Measurements from ENCODE around the gene UBE2E2.

Gene UBE2E2

GRCh38 chr3:23421811-23422516, 218.8 kb downstream of the UBE2E2 start:
- no peak for TF ChIP-seq CTCF (conservative IDR thresholded peaks at IDR 0.05; ENCODE audit: low read depth, low read length)
- DNase-seq (ENCODE audit: low read depth): no peak
- no peak overlapping the region for H3K4me3 ChIP-seq (ENCODE audit: low read depth, low read length)

- no peak overlapping the region for H3K4me3 ChIP-seq (ENCODE audit: low read depth, low read length)
- TF ChIP-seq CTCF (conservative IDR thresholded peaks at IDR 0.05; ENCODE audit: low read depth, low read length): no peak
Measured at GRCh38 chr3:23422517-23422851, 219.4 kb downstream of the UBE2E2 start.

GRCh38 chr3:23425410-23425809, 222.3 kb downstream of the UBE2E2 start:
- no peak for DNase-seq (ENCODE audit: low read depth)
- H3K4me3 ChIP-seq (ENCODE audit: low read depth, low read length): no peak overlapping the region
- TF ChIP-seq CTCF (conservative IDR thresholded peaks at IDR 0.05; ENCODE audit: low read depth, low read length): no peak

More at GRCh38 chr3:23422517-23422851, 219.4 kb downstream of the UBE2E2 start:
- DNase-seq (ENCODE audit: low read depth): no peak

GRCh38 chr3:23430781-23431398, 227.8 kb downstream of the UBE2E2 start:
- TF ChIP-seq CTCF (conservative IDR thresholded peaks at IDR 0.05; ENCODE audit: low read depth, low read length): no peak
- no peak overlapping the region for H3K4me3 ChIP-seq (ENCODE audit: low read depth, low read length)
- no peak for DNase-seq (ENCODE audit: low read depth)

- TF ChIP-seq CTCF (conservative IDR thresholded peaks at IDR 0.05; ENCODE audit: low read depth, low read length): no peak
- no peak overlapping the region for H3K4me3 ChIP-seq (ENCODE audit: low read depth, low read length)
- no peak for DNase-seq (ENCODE audit: low read depth)
Measured at GRCh38 chr3:23431764-23432163, 228.6 kb downstream of the UBE2E2 start.

GRCh38 chr3:23435318-23435717, 232.2 kb downstream of the UBE2E2 start:
- no peak overlapping the region for H3K4me3 ChIP-seq (ENCODE audit: low read depth, low read length)
- no peak for DNase-seq (ENCODE audit: low read depth)
- TF ChIP-seq CTCF (conservative IDR thresholded peaks at IDR 0.05; ENCODE audit: low read depth, low read length): no peak

GRCh38 chr3:23435904-23436303, 232.8 kb downstream of the UBE2E2 start:
- TF ChIP-seq CTCF (conservative IDR thresholded peaks at IDR 0.05; ENCODE audit: low read depth, low read length): no peak
- no peak overlapping the region for H3K4me3 ChIP-seq (ENCODE audit: low read depth, low read length)
- DNase-seq (ENCODE audit: low read depth): no peak

Data from choroid plexus epithelial cell (primary cell).